Epithelial cell of proximal tubule (primary cell): ENCODE results near the gene DMRTA2. TPM values are rescaled to one million over a fixed set of nuclear protein-coding genes. Genes with fewer than 3 reads are reported as not detected.

Experiments
- DNase-seq: peaks from one replicate; pipeline ENCODE4 v3.0.0-alpha.2; 2011; ENCODE audit warnings: low read depth
- H3K4me3 ChIP-seq: 2 replicates; pipeline ENCODE4 v1.5.1; 2011; ENCODE audit warnings: low read depth, mild to moderate bottlenecking, low read length
- CTCF ChIP-seq: conservative IDR thresholded peaks from 2 replicates; pipeline ENCODE4 v1.5.1; 2012; ENCODE audit warnings: low read depth, mild to moderate bottlenecking, low read length
- total RNA-seq: library from RNA; depleted of rRNA; stranded (reverse); fragments of >200 nt; gene quantifications from 2 replicates; pipeline ENCODE4 v1.2.3, GENCODE V29; 2015

The DMRTA2 gene
- total RNA-seq, 1 donor from 2014 or later: not detected

GRCh38 chr1:50378770-50379169, 44.5 kb downstream of the DMRTA2 start:
- H3K4me3 ChIP-seq: no peak overlapping the region
- DNase-seq: no peak
- no peak for TF ChIP-seq CTCF

GRCh38 chr1:50373532-50373931, 49.7 kb downstream of the DMRTA2 start:
- DNase-seq: no peak
- TF ChIP-seq CTCF: no peak
- H3K4me3 ChIP-seq: no peak overlapping the region

- TF ChIP-seq CTCF: no peak
- no peak for DNase-seq
- H3K4me3 ChIP-seq: no peak overlapping the region
Measured at GRCh38 chr1:50371749-50372148, 51.5 kb downstream of the DMRTA2 start.

- DNase-seq: no peak
- H3K4me3 ChIP-seq: no peak overlapping the region
- TF ChIP-seq CTCF: peak; percentile 50
Measured at GRCh38 chr1:50369830-50370229, 53.4 kb downstream of the DMRTA2 start.

- no peak for TF ChIP-seq CTCF
- H3K4me3 ChIP-seq: no peak overlapping the region
- DNase-seq: no peak
Measured at GRCh38 chr1:50369008-50369634, 54.1 kb downstream of the DMRTA2 start.

GRCh38 chr1:50368179-50369007, 54.9 kb downstream of the DMRTA2 start:
- H3K4me3 ChIP-seq: peak overlapping the region; percentile 19
- no peak for DNase-seq
- TF ChIP-seq CTCF: peak; percentile 69
